Right atrium auricular region (tissue), 2 donors: Measurements from ENCODE around the gene LRSAM1. TPM values are rescaled to one million over a fixed set of nuclear protein-coding genes. Genes with fewer than 3 reads are reported as not detected.
A peak's percentile ranks its signal among the peaks of the same experiment; 100 is the strongest.

Experiments used
- DNase-seq: peaks from one replicate; pipeline ENCODE4 v3.0.0-alpha.2; 2019; ENCODE audit warnings: low spot score
- H3K27ac ChIP-seq, 2 donors: fragments of 200-600 bp; sonication (generic); 1 replicate in 1 of 2; 2 replicates in 1 of 2; pipeline ENCODE4 v1.5.1; 2016 to 2019
- H3K27me3 ChIP-seq, 2 donors: fragments of 200-600 bp; sonication (generic); one replicate each; pipeline versions ENCODE4 v1.5.1 to v1.6.0; 2017 to 2019
- H3K36me3 ChIP-seq: fragments of 200-600 bp; sonication (generic); one replicate; pipeline ENCODE4 v1.5.1; 2016
- H3K4me1 ChIP-seq, 2 donors: fragments of 200-600 bp; sonication (generic); one replicate each; pipeline versions ENCODE4 v1.5.1 to v1.6.0; 2017 to 2019
- H3K4me3 ChIP-seq, 2 donors: fragments of 200-600 bp; sonication (generic); 1 replicate in 1 of 2; 2 replicates in 1 of 2; pipeline ENCODE4 v1.5.1; 2017 to 2019; ENCODE audit warnings: mild to moderate bottlenecking in 1 of 2, moderate library complexity in 1 of 2
- H3K9me3 ChIP-seq, 2 donors: fragments of 200-600 bp; sonication (generic); one replicate each; pipeline ENCODE4 v1.5.1; 2019
- total RNA-seq, 2 donors: library from RNA; depleted of rRNA; stranded (reverse); fragments of >200 nt; gene quantifications; one replicate each; pipeline ENCODE4 v1.1.0, GENCODE V29; 2016
- TF ChIP-seq, protein P1 (sequence below), 2 donors: fragments of 200-600 bp; sonication (generic); IDR thresholded peaks; one replicate each; pipeline ENCODE4 v1.5.1; 2019; ENCODE audit warnings: antibody characterized with exemption in 2 of 2

LRSAM1 gene
- total RNA-seq, 2 donors from 2014 or later, result 12.0 to 23.1 TPM

DNA sequence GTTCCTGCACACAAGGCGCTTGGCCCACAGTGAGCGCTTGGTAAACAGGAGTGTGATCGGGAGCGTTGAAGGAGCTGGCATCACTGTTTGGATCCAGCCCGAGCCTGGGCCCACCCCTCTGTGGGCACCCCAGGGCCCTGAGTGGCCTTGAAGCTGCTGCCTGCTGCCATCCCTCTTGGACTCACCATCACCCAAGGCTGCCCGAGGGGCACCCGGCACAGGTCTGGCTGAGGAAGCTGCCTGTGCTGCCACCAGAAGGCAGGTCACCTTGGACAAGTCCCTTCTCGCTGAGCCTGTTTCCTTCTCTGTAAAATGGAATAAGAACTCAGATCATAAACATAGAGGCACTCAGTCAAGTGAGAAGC, 53.6 kb downstream of the LRSAM1 start:
- Histone ChIP-seq H3K27ac (no peak overlapping the region), H3K36me3 (peaks cover 50% of the 10 kb centered on the region), H3K4me1 (peaks cover 0 to 14% of the 10 kb centered on the region in 2 donors), H3K4me3 (no peak overlapping the region), H3K27me3 (no peaks in the 10 kb centered on the region), H3K9me3 (no peaks in the 10 kb centered on the region)
- TF ChIP-seq, protein P1, sequence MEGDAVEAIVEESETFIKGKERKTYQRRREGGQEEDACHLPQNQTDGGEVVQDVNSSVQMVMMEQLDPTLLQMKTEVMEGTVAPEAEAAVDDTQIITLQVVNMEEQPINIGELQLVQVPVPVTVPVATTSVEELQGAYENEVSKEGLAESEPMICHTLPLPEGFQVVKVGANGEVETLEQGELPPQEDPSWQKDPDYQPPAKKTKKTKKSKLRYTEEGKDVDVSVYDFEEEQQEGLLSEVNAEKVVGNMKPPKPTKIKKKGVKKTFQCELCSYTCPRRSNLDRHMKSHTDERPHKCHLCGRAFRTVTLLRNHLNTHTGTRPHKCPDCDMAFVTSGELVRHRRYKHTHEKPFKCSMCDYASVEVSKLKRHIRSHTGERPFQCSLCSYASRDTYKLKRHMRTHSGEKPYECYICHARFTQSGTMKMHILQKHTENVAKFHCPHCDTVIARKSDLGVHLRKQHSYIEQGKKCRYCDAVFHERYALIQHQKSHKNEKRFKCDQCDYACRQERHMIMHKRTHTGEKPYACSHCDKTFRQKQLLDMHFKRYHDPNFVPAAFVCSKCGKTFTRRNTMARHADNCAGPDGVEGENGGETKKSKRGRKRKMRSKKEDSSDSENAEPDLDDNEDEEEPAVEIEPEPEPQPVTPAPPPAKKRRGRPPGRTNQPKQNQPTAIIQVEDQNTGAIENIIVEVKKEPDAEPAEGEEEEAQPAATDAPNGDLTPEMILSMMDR (IDR thresholded peaks at IDR 0.05), result no peak
- DNase-seq, result no peak

DNA sequence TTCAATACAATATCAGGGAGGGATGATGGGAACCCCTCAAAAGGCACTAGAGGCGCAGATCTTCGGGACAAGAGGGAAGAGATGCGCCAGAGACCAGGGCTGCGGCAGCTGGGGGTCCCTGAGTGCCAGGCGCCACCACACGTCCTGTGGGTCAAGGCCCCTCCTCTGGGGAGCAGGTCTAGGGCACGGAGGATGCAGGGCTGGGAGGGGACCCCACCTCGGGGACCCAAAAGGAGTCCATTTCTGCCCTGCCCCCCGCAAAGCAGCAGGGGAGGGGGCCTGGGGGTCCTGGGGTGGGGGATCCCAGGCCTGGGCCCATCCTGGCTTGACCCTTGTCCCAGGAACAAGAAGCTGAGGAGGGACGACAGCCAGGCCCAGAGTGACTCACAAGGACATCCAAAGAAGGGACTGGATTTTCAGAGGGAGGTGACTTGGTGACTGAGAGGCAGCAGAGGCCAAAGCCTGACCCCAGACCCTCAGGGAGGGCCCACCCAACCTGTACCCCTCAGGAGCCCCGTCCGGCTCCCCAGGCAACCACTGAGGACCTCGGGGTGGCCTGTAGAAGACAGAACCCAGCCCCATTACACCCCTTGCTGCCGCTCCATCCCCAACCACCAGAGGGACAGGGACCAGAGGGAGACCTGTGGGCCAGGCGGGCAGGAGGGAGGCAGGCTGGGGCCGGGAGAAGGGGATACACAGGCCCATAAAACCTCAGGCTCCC, 54.2 kb downstream of the LRSAM1 start:
- Histone ChIP-seq H3K4me3 (no peak overlapping the region), H3K36me3 (peaks cover 50% of the 10 kb centered on the region), H3K4me1 (peaks cover 0 to 19% of the 10 kb centered on the region in 2 donors), H3K27me3 (no peaks in the 10 kb centered on the region), H3K27ac (no peak overlapping the region), H3K9me3 (no peaks in the 10 kb centered on the region)
- TF ChIP-seq, protein P1 (IDR thresholded peaks at IDR 0.05), result peak in 1 of 2 donors; percentile 50
- DNase-seq, result no peak

DNA sequence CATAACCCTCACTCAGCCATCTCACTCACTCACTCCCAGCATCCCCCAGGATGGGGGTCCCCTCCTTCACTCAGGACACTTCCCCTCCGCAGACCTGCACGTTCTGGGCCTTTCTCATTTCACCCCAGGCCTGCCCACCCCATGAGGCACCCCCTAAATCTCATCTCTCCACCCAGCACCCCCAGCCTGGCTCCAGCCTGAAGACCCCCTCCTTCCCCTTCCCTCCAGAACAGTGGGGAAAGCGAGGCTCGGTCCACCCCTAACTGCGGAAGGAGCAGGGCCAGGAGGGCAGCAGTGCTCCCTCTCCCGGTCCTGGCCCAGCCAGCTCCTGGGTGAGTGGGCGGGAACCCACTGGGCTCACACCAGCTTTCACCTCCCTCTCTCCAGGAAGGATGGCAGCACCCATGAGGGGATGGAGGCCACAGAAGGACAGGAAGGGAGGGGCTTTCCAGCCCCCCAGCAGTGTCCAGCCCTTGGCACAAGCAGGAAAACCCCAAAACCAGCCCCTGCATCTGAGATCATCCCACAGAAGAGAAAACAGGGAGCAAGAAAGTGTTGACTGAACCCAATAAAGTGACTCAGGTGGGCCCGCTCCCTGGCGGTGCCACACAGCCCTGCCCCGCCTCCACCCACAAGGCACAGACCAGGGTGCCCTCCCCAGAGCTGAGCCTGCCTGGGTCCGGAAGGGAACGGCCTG, 55.0 kb downstream of the LRSAM1 start:
- no peaks in the 10 kb centered on the region for H3K9me3 ChIP-seq
- no peaks in the 10 kb centered on the region for H3K27me3 ChIP-seq
- no peak overlapping the region for H3K4me3 ChIP-seq
- H3K36me3 ChIP-seq, result peaks cover 50% of the 10 kb centered on the region
- H3K27ac ChIP-seq, result no peak overlapping the region
- no peak for DNase-seq
- TF ChIP-seq, protein P1 (IDR thresholded peaks at IDR 0.05), result no peak
- peaks cover 0 to 19% of the 10 kb centered on the region in 2 donors for H3K4me1 ChIP-seq

DNA sequence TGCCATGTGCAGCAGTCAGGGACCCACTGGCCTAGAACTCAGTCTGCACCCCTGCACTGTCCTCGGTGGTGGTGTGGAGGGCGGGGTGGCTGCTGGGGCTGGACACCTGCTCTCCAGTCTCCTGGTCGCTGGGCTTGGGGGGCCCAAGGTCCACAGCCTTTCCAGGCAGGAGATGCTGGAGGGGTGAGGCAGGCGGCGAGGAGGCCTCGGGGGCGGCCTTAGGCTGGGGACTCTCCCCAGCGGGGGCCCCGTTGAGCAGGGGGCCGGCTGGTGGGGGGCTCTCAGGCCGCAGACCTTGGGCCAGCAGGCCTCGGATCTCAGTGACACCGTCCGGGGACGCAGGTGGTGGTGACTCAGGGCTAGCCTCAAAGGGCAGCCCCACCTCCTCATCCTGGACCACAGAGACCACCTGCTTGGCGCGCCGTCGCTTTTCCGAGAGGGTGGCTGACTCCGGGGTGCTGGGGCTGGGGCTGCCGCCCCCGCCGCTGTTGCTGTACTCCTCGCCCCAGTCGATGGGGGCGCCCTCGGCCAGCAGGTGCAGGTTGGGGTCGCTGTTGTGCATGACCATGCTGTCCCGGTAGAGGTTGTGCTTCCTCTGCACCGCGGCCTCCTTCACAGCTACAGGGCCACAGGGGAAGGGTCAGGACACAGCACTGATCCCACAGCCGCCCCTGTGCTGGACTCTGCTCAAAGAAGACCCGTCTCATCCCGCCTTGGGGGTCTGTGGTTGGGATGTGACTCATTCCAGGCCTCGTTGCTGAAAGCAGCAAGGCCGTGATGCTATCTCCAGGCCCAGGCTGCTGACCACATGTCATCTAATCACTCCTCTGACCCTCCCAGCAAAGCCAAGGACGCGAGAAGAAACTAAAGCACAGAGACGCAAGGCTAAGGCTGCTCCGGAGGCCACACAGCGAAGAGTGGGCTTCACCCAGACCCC, 55.8 kb downstream of the LRSAM1 start:
- H3K4me1 ChIP-seq, result peaks cover 0 to 19% of the 10 kb centered on the region in 2 donors
- H3K9me3 ChIP-seq, result no peaks in the 10 kb centered on the region
- no peak overlapping the region for H3K27ac ChIP-seq

More for the DNA sequence above, 55.8 kb downstream of the LRSAM1 start:
- no peak for DNase-seq
- no peak overlapping the region for H3K4me3 ChIP-seq
- TF ChIP-seq, protein P1 (IDR thresholded peaks at IDR 0.05), result no peak
- H3K36me3 ChIP-seq, result peaks cover 50% of the 10 kb centered on the region
- H3K27me3 ChIP-seq, result no peaks in the 10 kb centered on the region
